WTC11 (cell line): ENCODE results near the gene GPR156. TPM values are rescaled to one million over a fixed set of nuclear protein-coding genes. Genes with fewer than 3 reads are reported as not detected.
"Not testable (repeated sequence)": the region's sequence is repeated elsewhere in the genome, so short reads cannot be mapped to it uniquely, and the experiment has no call there.

Experiments used
- ATAC-seq: fragments of 200-7000 bp; cut with Tn5 transposase; 2 replicates; pipeline ENCODE4 v1.10.0; 2021; ENCODE audit warnings: mild to moderate bottlenecking, moderate library complexity
- CTCF ChIA-PET: fragments of 300-600 bp; sonication (Branson Sonifier 250); formaldehyde crosslinking; loops from one replicate; lab custom pipeline; 2021; ENCODE audit warnings: antibody characterized with exemption; lab: Charles Lee
- POLR2A ChIA-PET: fragments of 350-600 bp; sonication (Branson Sonifier 250); formaldehyde crosslinking; loops from one replicate; lab custom pipeline; 2021; ENCODE audit warnings: antibody characterized with exemption; lab: Charles Lee
- DNase-seq: peaks from one replicate; pipeline ENCODE4 v3.0.0; 2021; ENCODE audit warnings: low spot score
- H3K27ac Mint-ChIP-seq: 2 replicates; pipeline ENCODE4 v1.8.0; 2021; ENCODE audit warnings: mixed read lengths
- H3K27me3 Mint-ChIP-seq: 2 replicates; pipeline ENCODE4 v1.8.0; 2021; ENCODE audit warnings: low read depth, mild to moderate bottlenecking, moderate library complexity, mixed read lengths
- H3K36me3 Mint-ChIP-seq: 2 replicates; pipeline ENCODE4 v1.8.0; 2021; ENCODE audit warnings: mixed read lengths
- H3K4me1 Mint-ChIP-seq: 2 replicates; pipeline ENCODE4 v1.8.0; 2022; ENCODE audit warnings: mixed read lengths
- H3K4me3 Mint-ChIP-seq: 2 replicates; pipeline ENCODE4 v1.8.0; 2021; ENCODE audit warnings: mild to moderate bottlenecking, moderate library complexity, mixed read lengths
- H3K9me3 Mint-ChIP-seq: 2 replicates; pipeline ENCODE4 v1.8.0; 2021; ENCODE audit warnings: mixed read lengths
- CBFB ChIP-seq: sonication (generic); formaldehyde crosslinking; IDR thresholded peaks from 2 replicates; pipeline ENCODE4 v1.8.1; 2022; ENCODE audit warnings: mild to moderate bottlenecking, low read depth, missing genetic modification reagents
- E2F4 ChIP-seq: sonication (generic); formaldehyde crosslinking; IDR thresholded peaks from 2 replicates; pipeline ENCODE4 v1.8.1; 2022; ENCODE audit warnings: low read depth, mild to moderate bottlenecking, moderate library complexity, missing genetic modification reagents, borderline replicate concordance
- E2F5 ChIP-seq: sonication (generic); formaldehyde crosslinking; IDR thresholded peaks from 2 replicates; pipeline ENCODE4 v1.8.1; 2022; ENCODE audit warnings: mild to moderate bottlenecking, moderate library complexity, missing genetic modification reagents
- FOXK1 ChIP-seq: sonication (generic); formaldehyde crosslinking; IDR thresholded peaks from 2 replicates; pipeline ENCODE4 v1.8.0; 2022; ENCODE audit warnings: mild to moderate bottlenecking, moderate library complexity, missing genetic modification reagents
- FOXP1 ChIP-seq: sonication (generic); formaldehyde crosslinking; IDR thresholded peaks from 2 replicates; pipeline ENCODE4 v1.8.0; 2022; ENCODE audit warnings: missing genetic modification reagents, mild to moderate bottlenecking, moderate library complexity, borderline replicate concordance
- FOXP4 ChIP-seq: sonication (generic); formaldehyde crosslinking; IDR thresholded peaks from 2 replicates; pipeline ENCODE4 v1.8.0; 2022; ENCODE audit warnings: mild to moderate bottlenecking, missing genetic modification reagents
- IRF1 ChIP-seq: sonication (generic); formaldehyde crosslinking; IDR thresholded peaks from 2 replicates; pipeline ENCODE4 v1.8.0; 2023; ENCODE audit warnings: missing genetic modification reagents
- JAZF1 ChIP-seq: fragments of 250-450 bp; sonication (Bioruptor Pico); IDR thresholded peaks from 2 replicates; pipeline ENCODE4 v1.9.0; 2021; ENCODE audit warnings: moderate library complexity, mild to moderate bottlenecking, inconsistent platforms
- JUN ChIP-seq: sonication (generic); formaldehyde crosslinking; IDR thresholded peaks from 2 replicates; pipeline ENCODE4 v1.8.0; 2023; ENCODE audit warnings: mild to moderate bottlenecking, missing genetic modification reagents
- NFATC4 ChIP-seq: fragments of 250-450 bp; sonication (Bioruptor Pico); IDR thresholded peaks from 2 replicates; pipeline ENCODE4 v1.9.0; 2021; ENCODE audit warnings: mild to moderate bottlenecking
- NFYB ChIP-seq: sonication (generic); formaldehyde crosslinking; conservative IDR thresholded peaks from 2 replicates; pipeline ENCODE4 v1.8.0; 2022; ENCODE audit warnings: low read depth, missing genetic modification reagents
- RORB ChIP-seq: fragments of 250-450 bp; sonication (Bioruptor Pico); IDR thresholded peaks from 2 replicates; pipeline ENCODE4 v1.9.0; 2021; ENCODE audit warnings: mild to moderate bottlenecking
- SMAD4 ChIP-seq: sonication (generic); formaldehyde crosslinking; IDR thresholded peaks from 2 replicates; pipeline ENCODE4 v1.8.0; 2022; ENCODE audit warnings: mild to moderate bottlenecking, missing genetic modification reagents
- SOX15 ChIP-seq: fragments of 250-450 bp; sonication (Bioruptor Pico); IDR thresholded peaks from 2 replicates; pipeline ENCODE4 v1.9.0; 2021; ENCODE audit warnings: mild to moderate bottlenecking
- SP1 ChIP-seq: sonication (generic); formaldehyde crosslinking; conservative IDR thresholded peaks from 2 replicates; pipeline ENCODE4 v1.8.1; 2022; ENCODE audit warnings: missing genetic modification reagents
- TCF7 ChIP-seq: sonication (generic); formaldehyde crosslinking; IDR thresholded peaks from 2 replicates; pipeline ENCODE4 v1.8.0; 2022; ENCODE audit warnings: mild to moderate bottlenecking, low read depth, missing genetic modification reagents, moderate library complexity
- TEAD1 ChIP-seq: sonication (generic); formaldehyde crosslinking; IDR thresholded peaks from 2 replicates; pipeline ENCODE4 v1.8.0; 2022; ENCODE audit warnings: mild to moderate bottlenecking, missing genetic modification reagents
- TEAD4 ChIP-seq: sonication (generic); formaldehyde crosslinking; IDR thresholded peaks from 2 replicates; pipeline ENCODE4 v1.8.0; 2022; ENCODE audit warnings: mild to moderate bottlenecking, missing genetic modification reagents
- ZBTB21 ChIP-seq: sonication (generic); formaldehyde crosslinking; IDR thresholded peaks from 2 replicates; pipeline ENCODE4 v1.8.1; 2023; ENCODE audit warnings: mild to moderate bottlenecking, missing genetic modification reagents, borderline replicate concordance
- ZNF138 ChIP-seq: sonication (generic); formaldehyde crosslinking; conservative IDR thresholded peaks from 2 replicates; pipeline ENCODE4 v1.8.1; 2022; ENCODE audit warnings: mild to moderate bottlenecking, moderate library complexity, missing genetic modification reagents
- ZNF425 ChIP-seq: fragments of 250-450 bp; sonication (Bioruptor Pico); conservative IDR thresholded peaks from 2 replicates; pipeline ENCODE4 v1.9.0; 2021; ENCODE audit warnings: mild to moderate bottlenecking
- ZNF512 ChIP-seq: sonication (generic); formaldehyde crosslinking; IDR thresholded peaks from 2 replicates; pipeline ENCODE4 v1.8.1; 2022; ENCODE audit warnings: missing genetic modification reagents, borderline replicate concordance
- total RNA-seq: library from RNA; stranded (reverse); gene quantifications from 3 replicates; pipeline ENCODE4 v1.2.3, GENCODE V29; 2021

Gene GPR156
- total RNA-seq, 1 experiment from 2014 or later: 0.72 TPM

- POLR2A ChIA-PET: no interaction called here
- ATAC-seq: no peak
- DNase-seq: no peak
- Mint-ChIP-seq H3K27ac (no peak overlapping the region), H3K9me3 (no peaks in the 10 kb centered on the region), H3K4me1 (peaks cover 2% of the 10 kb centered on the region), H3K27me3 (no peaks in the 10 kb centered on the region), H3K4me3 (no peak overlapping the region), H3K36me3 (peaks cover 7% of the 10 kb centered on the region; the same call in 1 of the 2 replicates)
- TF ChIP-seq ZNF512 (CRISPR knock-in tag) (no peak), NFATC4 (CRISPR knock-in tag) (no peak), ZNF425 (CRISPR knock-in tag) (no peak), ZBTB21 (CRISPR knock-in tag) (no peak), JUN (CRISPR knock-in tag) (no peak), FOXP4 (CRISPR knock-in tag) (no peak), E2F5 (CRISPR knock-in tag) (no peak), SOX15 (CRISPR knock-in tag) (no peak), SMAD4 (CRISPR knock-in tag) (no peak), TEAD1 (CRISPR knock-in tag) (no peak), NFYB (no peak), CBFB (no peak), E2F4 (CRISPR knock-in tag) (no peak), ZNF138 (no peak), TCF7 (no peak), IRF1 (CRISPR knock-in tag) (no peak)
- CTCF ChIA-PET: no interaction called here
Measured at GRCh38 chr3:120326784-120327183, 41.8 kb upstream of the GPR156 start.

- DNase-seq: no peak
- Mint-ChIP-seq H3K4me3 (no peak overlapping the region), H3K27me3 (no peaks in the 10 kb centered on the region)
- POLR2A ChIA-PET: no interaction called here
- TF ChIP-seq ZBTB21 (CRISPR knock-in tag): no peak
- TF ChIP-seq SP1 (CRISPR knock-in tag): no peak
- no peak for TF ChIP-seq TEAD4 (CRISPR knock-in tag)
- TF ChIP-seq FOXP1 (CRISPR knock-in tag): no peak
- no peak for TF ChIP-seq RORB (CRISPR knock-in tag)
- TF ChIP-seq FOXK1 (CRISPR knock-in tag): no peak
- no peak for TF ChIP-seq SMAD4 (CRISPR knock-in tag)
- no peak for TF ChIP-seq SOX15 (CRISPR knock-in tag)
- no peak for TF ChIP-seq JAZF1 (CRISPR knock-in tag)
- no peak for TF ChIP-seq ZNF512 (CRISPR knock-in tag)
- TF ChIP-seq, all 79 proteins: peak for 0
- H3K36me3 Mint-ChIP-seq: no peaks in the 10 kb centered on the region
- H3K4me1 Mint-ChIP-seq: peaks cover 2% of the 10 kb centered on the region
- no peak overlapping the region for H3K27ac Mint-ChIP-seq
- CTCF ChIA-PET: no interaction called here
- H3K9me3 Mint-ChIP-seq: peaks cover 5% of the 10 kb centered on the region
- no peak for ATAC-seq
Measured at GRCh38 chr3:120324190-120324589, 39.2 kb upstream of the GPR156 start.

- H3K4me3 Mint-ChIP-seq, H3K27ac Mint-ChIP-seq, ATAC-seq, H3K4me1 Mint-ChIP-seq, H3K27me3 Mint-ChIP-seq, DNase-seq, H3K9me3 Mint-ChIP-seq, CTCF ChIA-PET, H3K36me3 Mint-ChIP-seq: not testable (repeated sequence)
- POLR2A ChIA-PET: interaction anchor here (0.6 kb wide), 1 partner anchor 242 kb away, joined by 3 read pairs; no protein-coding TSS in a partner anchor
Measured at GRCh38 chr3:120323761-120324160, 38.7 kb upstream of the GPR156 start.
